ENCODE data around the gene HLA-F. TPM values are rescaled to one million over a fixed set of nuclear protein-coding genes. Genes with fewer than 3 reads are reported as not detected.

HLA-F gene
- total RNA-seq, 1 donor from 2014 or later = 2.5 TPM

DNA sequence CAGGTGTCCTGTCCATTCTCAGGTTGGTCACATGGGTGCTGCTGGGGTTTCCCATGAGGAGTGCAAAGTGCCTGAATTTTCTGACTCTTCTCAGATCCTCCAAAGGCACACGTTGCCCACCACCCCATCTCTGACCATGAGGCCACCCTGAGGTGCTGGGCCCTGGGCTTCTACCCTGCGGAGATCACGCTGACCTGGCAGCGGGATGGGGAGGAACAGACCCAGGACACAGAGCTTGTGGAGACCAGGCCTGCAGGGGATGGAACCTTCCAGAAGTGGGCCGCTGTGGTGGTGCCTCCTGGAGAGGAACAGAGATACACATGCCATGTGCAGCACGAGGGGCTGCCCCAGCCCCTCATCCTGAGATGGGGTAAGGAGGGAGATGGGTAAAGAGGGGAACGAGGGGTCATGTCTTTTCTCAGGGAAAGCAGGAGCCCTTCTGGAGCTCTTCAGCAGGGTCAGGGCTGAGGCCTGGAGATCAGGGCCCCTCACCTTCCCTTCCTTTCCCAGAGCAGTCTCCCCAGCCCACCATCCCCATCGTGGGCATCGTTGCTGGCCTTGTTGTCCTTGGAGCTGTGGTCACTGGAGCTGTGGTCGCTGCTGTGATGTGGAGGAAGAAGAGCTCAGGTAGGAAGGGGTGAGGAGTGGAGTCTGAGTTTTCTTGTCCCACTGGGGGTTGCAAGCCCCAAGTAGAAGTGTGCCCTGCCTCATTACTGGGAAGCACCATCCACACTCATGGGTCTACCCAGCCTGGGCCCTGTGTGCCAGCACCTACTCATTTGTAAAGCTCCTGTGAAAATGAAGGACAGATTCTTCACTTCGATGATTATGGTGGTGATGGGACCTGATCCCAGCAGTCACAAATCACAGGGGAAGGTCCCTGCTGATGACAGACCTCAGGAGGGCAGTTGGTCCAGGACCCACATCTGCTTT lies 2.0 kb downstream of the HLA-F start:
- TF ChIP-seq, protein P1, sequence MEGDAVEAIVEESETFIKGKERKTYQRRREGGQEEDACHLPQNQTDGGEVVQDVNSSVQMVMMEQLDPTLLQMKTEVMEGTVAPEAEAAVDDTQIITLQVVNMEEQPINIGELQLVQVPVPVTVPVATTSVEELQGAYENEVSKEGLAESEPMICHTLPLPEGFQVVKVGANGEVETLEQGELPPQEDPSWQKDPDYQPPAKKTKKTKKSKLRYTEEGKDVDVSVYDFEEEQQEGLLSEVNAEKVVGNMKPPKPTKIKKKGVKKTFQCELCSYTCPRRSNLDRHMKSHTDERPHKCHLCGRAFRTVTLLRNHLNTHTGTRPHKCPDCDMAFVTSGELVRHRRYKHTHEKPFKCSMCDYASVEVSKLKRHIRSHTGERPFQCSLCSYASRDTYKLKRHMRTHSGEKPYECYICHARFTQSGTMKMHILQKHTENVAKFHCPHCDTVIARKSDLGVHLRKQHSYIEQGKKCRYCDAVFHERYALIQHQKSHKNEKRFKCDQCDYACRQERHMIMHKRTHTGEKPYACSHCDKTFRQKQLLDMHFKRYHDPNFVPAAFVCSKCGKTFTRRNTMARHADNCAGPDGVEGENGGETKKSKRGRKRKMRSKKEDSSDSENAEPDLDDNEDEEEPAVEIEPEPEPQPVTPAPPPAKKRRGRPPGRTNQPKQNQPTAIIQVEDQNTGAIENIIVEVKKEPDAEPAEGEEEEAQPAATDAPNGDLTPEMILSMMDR (conservative IDR thresholded peaks at IDR 0.05; ENCODE audit: low read depth, low read length) = no peak
- no peak for DNase-seq (ENCODE audit: low read depth)
- no peak overlapping the region for H3K4me3 ChIP-seq (ENCODE audit: low read depth, low read length)

DNA sequence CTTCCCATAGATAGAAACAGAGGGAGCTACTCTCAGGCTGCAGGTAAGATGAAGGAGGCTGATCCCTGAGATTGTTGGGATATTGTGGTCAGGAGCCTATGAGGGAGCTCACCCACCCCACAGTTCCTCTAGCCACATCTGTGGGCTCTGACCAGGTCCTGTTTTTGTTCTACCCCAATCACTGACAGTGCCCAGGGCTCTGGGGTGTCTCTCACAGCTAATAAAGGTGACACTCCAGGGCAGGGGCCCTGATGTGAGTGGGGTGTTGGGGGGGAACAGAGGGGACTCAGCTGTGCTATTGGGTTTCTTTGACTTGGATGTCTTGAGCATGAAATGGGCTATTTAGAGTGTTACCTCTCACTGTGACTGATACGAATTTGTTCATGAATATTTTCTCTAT lies 2.8 kb downstream of the HLA-F start:
- H3K4me3 ChIP-seq (ENCODE audit: low read depth, low read length) = no peak overlapping the region
- TF ChIP-seq, protein P1 (conservative IDR thresholded peaks at IDR 0.05; ENCODE audit: low read depth, low read length) = no peak
- DNase-seq (ENCODE audit: low read depth) = no peak

DNA sequence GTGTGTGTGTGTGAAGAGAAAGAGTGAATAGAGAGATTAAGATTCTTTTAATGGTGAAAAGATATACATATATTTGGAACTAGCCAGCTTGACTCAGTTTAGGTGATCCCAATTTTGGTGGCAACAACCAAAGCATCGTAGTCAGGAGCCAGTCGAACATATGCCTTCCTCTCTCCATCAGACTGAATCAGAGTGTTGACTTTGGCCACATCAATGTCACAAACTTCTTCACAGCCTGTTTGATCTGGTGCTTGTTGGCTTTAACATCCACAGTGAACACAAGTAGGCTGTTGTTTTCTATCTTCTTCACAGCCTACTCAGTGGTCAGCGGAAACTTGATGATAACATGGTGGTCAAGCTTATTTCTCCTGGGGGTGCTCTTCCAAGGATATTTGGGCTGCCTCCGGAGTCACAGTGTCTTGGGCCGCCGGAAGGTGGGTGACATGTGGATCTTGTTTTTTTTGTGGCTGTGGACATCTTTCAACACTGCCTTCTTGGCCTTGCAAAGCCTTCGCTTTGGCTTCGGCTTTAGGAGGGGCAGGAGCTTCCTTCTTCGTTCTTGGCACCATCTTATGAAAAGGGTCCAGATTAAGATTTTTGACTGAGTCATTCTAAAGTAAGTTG lies 3.4 kb downstream of the HLA-F start:
- no peak for DNase-seq (ENCODE audit: low read depth)
- H3K4me3 ChIP-seq (ENCODE audit: low read depth, low read length) = no peak overlapping the region
- TF ChIP-seq, protein P1 (conservative IDR thresholded peaks at IDR 0.05; ENCODE audit: low read depth, low read length) = no peak

DNA sequence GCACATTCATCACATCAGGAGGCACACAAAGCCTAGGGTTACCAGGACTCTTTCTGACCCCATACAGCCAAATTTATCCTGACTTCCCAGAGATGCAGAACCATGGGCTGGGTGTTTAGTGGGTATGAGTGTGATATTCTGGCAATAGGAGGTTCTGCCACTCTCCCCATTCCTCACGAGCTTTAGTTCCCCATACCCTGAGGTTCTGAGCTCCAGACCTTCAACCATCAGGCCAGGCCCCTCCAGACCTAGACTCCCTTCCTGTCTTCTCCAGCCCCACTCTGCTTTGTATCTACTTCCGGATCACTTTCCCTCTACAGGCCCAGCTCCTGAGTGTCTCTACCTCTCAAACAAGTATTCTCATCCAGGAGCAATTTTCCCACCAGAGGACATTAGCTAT lies 4.4 kb downstream of the HLA-F start:
- no peak for DNase-seq (ENCODE audit: low read depth)
- TF ChIP-seq, protein P1 (conservative IDR thresholded peaks at IDR 0.05; ENCODE audit: low read depth, low read length) = no peak
- H3K4me3 ChIP-seq (ENCODE audit: low read depth, low read length) = no peak overlapping the region

DNA sequence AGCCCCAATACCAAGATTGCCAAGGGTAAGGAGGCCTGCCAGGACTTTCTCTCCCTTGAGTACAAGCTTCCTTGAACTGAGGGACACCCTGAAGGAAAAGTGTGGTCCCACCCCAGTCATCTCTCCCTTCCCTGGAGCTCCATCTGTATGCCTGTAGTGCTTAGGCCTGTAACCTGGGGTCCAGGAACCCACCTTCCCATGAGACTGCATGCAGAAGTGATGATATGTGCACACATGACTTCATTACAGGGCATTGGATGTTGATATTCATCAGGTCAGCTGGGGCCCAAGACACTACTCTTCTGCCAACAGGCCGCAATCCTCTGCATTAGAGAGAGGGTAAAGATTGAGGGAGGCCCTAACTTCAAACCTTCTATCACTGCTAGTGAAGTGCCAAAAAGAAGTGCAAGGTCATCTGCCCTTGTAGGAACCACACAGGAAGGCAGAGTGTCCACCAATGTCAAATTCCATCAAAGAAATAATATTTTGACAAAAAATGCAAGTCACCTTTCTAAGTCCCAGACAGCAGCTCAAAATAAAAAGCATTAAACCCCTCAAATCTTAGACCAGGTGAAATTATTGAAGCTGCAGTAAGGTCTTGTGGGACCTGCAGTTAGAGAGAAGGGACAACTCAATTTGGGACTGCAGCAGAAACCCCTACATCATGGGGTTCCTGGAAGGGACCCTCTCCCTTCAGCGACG lies 5.1 kb downstream of the HLA-F start:
- TF ChIP-seq, protein P1 (conservative IDR thresholded peaks at IDR 0.05; ENCODE audit: low read depth, low read length) = no peak
- DNase-seq (ENCODE audit: low read depth) = no peak
- no peak overlapping the region for H3K4me3 ChIP-seq (ENCODE audit: low read depth, low read length)

DNA sequence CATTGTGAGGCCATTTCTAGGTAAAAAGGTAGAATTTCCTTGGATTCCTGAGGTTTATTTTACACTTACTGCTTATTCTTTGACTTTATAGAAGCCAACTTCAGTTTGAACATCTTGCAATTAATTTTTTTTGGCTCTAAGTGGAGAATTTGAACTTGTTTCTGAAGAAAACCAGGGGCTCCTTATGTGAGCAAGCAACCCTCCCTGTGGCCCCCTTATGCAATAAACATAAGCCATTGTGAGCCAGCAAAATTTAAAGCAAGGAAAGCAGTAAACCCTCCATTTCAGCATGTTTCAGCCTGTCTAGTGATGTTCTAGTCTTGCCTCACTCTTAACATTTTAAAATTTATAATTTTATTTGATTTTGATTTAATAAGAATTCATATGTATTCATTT lies 5.6 kb downstream of the HLA-F start:
- TF ChIP-seq, protein P1 (conservative IDR thresholded peaks at IDR 0.05; ENCODE audit: low read depth, low read length) = no peak
- no peak overlapping the region for H3K4me3 ChIP-seq (ENCODE audit: low read depth, low read length)
- DNase-seq (ENCODE audit: low read depth) = no peak
